ENCODE measurements around the gene GBA3.

DNA sequence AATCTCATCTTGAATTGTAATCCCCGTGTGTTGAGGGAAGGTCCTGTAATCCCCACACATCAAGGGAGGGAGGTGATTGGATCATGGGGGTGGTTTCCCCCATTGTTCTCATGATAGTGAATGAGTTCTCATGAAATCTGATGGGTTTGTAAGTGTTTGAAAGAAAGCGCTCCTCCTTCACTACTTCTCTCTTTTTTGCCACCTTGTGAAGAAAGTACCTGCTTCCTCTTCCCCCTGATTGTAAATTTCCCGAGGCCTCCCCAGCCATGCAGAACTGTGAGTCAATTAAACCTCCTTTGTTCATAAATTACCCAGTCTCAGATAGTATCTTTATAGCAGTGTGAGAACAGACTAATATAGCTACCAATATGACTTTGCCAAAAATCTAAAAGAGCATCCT lies 41.1 kb downstream of the GBA3 start:
- TF ChIP-seq POLR2A (IDR thresholded peaks at IDR 0.05) (no peak), CTCF (IDR thresholded peaks at IDR 0.05) (no peak), EP300 (IDR thresholded peaks at IDR 0.05) (no peak)

Data from gastroesophageal sphincter (tissue), 3 donors.